Neural progenitor cell (in vitro differentiated cells): ENCODE results near the gene TSPEAR.

Experiments
- CTCF ChIP-seq: fragments of 200-600 bp; sonication (generic); IDR thresholded peaks from 2 replicates; pipeline ENCODE4 v1.5.1; 2017; ENCODE audit warnings: antibody characterized with exemption, mild to moderate bottlenecking
- EZH2 ChIP-seq: fragments of 200-600 bp; sonication (generic); IDR thresholded peaks from 2 replicates; pipeline ENCODE4 v1.6.1; 2017; ENCODE audit warnings: antibody characterized with exemption, mild to moderate bottlenecking, moderate library complexity

GRCh38 chr21:44612669-44613229 lies 98.6 kb downstream of the TSPEAR start:
- TF ChIP-seq CTCF (no peak), EZH2 (no peak)
